GM21825 (cell line): ENCODE data around the gene DTNA.
A peak's percentile ranks its signal among the peaks of the same experiment; 100 is the strongest.
"Not testable (repeated sequence)": the region's sequence is repeated elsewhere in the genome, so short reads cannot be mapped to it uniquely, and the experiment has no call there.

Experiments
- ATAC-seq: cut with Tn5 transposase; IDR thresholded peaks from one replicate; pipeline ENCODE4 v1.9.1; 2021; ENCODE audit warnings: mild to moderate bottlenecking, moderate library complexity; ENCODE audit not compliant: unreplicated experiment

The DTNA gene

DNA sequence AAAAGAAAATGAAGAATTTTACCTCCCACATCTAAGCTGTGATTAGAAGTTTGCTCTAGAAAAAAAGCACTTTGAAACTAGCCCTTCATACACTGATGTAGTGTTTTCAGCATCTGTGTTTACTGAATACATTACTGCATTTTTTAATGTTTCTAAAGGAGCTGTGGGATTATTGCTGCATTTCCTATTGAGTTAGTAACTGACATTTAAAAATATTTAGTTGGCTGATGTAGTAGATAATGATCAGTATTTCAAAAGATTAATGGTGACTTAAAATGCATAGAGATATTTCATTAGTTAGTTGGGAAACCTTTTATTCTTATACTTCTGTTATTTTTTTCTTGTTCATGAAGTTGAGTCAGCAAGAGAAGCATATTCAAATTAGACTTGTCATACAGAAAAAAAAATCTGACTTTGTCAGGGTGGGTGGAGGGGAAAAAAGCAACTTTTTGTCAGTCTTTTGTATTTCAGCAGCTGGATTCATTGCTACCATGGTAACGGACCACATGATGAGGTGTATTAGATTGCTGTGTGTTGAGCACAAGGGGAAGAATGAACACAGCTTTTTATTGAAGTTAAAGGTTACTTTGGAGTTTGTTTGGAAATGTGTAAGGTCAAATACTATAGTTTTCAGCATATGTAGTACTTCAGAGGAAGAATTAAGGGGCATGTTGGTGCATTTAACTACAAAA lies at the start of gene DTNA:
Gene DTNA (plus strand): TSS at position 549 of the 692 bp plus-strand sequence. CDS start 45,679 bp downstream, outside the sequence.
- ATAC-seq, result no peak

DNA sequence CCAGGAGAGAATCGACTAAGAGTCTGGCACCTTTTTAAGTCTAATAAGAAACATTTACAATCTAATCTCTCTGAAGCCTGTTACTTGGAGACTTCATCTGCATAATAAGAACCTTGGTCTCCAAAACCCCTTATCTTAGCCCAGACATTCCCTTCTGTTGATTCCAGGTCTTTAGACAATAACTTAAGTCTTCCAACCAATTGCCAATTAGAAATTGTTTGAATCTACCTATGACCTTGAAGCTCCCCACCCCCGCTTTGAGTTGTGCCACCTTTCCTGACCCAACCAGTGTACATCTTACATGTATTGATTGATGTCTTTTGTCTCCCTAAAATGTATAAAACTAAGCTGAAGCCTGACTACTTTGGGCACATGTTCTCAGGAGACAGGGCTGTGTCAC lies 49.5 kb upstream of the DTNA start:
- ATAC-seq, result no peak

DNA sequence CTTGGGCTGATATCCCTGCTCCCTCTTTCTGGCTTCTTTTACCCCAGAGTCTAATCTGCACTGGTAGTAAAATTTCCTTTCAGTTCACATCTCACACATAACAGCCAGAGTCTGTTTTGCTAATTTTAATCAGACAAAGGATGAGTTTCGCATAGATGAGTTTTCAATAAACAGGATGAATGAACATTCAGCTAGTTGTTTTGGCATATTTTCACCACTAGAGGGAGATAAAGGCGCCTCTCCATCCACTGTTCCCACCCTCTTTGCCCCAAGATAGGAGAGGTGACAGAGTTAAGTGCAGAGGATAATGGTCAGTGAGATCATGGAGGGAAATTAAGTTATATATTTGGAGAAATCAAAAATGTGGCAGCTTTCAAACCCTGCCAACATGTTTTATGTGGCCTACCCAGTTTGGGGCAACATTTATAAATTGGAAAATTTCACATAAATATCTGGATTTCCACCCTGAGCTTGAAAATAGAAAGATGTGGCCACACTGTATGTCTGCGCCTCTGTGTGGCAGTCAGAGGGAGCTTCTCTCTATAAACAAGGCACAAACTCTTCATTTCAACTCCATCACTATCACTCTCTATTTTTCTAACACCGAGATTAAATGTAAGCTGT lies 48.5 kb upstream of the DTNA start:
- ATAC-seq, result peak; percentile 82

DNA sequence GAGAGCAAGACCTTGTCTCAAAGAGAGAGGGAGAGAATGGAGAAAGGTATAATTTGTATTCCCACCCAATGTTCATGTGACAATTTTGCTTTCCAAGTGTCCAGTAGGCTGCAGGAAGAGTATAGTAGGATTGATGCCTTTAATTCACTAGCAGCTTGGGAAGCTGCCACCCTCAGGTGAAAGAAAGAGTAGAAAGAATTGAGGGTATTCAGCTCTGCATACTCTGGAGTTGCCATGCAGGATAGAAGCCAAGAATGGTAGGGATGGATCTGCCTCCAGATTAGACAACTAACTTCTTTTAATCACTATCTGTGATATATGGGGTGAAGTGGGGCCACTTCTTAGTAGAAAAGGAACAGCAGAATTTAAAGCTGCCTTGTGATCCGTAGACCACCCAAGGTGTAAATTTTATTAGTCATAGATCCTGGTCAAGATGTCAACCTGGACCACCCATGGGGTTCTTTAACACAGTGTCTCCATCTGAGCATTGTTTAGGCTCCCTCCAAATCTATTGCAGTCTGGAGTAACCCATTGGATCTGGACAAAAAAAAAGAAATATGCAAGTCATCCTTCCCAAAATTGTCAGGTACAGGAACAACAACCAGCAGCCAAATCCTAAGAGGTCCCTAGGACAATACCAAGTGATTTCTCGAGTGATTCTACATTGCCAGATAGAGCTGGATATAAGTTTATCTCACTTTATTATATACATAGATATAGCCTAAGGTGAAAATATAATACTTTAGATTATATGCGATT lies 33.1 kb upstream of the DTNA start:
- no peak for ATAC-seq

DNA sequence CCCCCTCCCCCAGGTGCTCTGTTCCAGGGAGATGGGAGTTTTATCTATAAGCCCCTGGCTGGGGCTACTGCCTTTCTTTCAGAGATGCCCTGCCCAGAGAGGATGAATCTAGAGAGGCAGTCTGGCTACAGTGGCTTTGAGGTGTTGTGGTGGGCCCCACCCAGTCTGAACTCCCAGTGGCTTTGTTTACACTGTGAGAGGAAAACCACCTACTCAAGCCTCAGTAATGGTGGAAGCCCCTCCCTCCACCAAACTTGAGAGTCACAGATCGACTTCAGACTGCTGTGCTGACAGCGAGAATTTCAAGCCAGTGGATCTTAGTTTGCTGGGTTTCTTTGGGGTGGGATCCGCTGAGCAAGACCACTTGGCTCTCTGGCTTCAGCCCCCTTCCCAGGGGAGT lies 20.3 kb upstream of the DTNA start:
- not testable (repeated sequence) for ATAC-seq

DNA sequence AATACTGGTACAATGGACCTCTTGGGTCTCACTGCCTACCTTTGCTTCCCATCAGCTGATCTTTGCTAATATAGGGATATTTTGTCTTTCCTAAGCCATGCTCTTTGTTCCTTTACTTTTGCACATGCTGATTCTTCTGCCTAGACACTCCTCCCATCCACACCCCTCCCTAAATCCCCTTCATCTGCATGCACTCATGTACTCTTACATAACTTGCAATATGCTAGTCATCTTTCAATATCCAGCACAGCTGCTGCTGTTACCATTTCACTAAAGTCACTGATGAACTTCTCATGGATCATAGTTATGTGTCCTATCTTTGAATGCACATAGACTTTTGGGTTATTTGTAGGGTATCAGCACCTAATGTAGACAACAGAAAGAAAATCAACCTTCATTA lies 18.5 kb upstream of the DTNA start:
- no peak for ATAC-seq

DNA sequence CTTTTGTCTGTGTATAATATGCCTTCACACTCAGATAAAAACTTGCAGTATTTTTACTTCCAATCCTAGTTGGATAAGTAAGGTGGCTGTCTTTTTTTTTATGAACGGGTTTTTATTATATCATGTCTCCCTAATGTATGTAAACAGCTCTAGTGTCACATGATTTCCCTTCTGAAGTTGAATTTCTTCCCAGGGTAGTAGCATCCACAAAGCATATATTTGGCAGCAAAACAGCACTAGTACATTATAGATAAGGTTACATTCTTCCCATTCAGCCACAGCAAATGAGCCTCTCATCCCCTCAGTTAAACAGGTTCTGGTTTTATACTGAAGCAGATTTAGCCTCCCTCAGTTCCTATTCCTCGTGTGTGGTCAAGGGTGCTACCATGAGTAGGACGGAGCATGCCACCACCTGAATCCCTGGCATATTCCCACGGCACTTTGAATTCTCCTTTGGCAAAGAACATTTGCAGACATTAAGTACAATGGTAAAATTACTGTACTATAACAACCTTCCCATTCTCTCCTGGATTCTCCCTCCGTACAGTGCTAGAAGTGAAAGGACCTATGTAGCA lies 15.4 kb upstream of the DTNA start:
- no peak for ATAC-seq

DNA sequence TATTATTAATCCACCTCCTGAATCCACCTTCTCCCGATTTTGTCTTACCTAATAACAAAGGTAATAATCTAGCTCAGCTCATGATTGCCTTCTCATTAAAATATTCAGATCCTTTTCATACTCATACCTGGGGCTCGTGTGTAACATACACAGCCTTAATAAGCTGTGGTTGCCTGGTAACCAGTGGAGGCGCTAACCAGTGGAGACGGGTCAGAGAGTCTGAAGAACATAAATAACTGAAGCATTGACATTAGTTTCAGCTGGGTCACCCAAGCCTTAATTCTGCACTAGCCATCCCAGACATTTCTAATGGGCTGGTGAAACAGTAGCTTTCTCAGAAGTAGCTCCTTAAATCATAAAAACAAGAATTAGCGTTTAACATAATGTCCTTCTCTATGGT lies 14.8 kb upstream of the DTNA start:
- ATAC-seq, result no peak

DNA sequence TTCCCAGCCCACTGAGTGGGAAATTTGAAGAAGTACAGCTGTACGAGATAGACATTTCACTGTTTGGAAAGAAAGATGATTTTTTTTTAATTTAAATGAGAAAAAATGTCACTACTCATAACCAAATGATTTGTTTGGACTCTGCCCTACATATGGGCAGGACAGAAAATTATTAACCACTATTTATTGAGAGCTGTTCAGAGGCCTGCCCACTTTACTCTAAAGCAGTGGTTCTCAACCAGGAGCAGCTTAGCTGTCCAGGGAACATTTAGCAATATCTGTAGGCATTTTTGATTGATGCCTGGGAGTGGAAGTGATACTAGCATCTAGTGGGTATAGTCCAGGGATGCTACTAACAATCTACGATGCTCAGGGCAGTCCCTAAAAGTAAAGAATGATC lies 13.4 kb upstream of the DTNA start:
- ATAC-seq, result no peak

DNA sequence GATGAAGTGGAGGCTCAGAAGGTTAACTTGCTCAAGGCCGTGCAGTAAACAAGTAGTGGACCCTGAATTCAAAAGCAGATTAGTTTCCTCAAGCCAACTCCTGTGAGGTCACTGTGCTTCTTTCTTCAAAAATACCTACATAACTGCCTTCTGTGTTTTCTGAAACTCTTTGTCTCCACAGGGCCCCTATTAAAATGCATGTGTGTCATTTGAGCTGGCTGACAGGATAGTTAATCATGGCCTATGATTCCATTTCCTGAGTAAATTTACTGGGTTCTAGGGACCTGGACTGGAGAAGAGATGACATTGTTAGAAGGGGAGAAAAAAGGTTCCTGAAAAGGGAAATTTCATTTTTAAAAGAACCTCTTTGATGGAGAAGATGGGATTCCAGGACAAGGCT lies 12.9 kb upstream of the DTNA start:
- no peak for ATAC-seq

DNA sequence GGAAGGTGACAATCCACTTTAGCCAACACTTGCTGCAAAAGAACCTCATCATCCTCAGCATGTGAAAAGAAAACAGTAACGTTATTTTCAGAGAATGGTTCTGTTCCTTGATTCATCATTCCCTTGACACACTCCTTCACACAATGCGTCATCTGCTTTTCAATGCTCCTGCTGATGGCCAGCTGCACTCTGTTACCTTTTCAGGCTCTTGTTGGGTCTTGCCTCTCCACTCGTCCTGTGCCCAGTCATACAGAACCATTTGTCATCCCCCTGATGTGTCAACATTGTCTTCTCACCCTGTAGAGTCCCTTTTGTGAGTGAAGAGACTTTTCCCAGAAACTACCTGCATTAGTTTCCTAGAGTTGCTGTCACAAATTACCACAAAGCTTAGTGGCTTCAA lies 12.2 kb upstream of the DTNA start:
- no peak for ATAC-seq

DNA sequence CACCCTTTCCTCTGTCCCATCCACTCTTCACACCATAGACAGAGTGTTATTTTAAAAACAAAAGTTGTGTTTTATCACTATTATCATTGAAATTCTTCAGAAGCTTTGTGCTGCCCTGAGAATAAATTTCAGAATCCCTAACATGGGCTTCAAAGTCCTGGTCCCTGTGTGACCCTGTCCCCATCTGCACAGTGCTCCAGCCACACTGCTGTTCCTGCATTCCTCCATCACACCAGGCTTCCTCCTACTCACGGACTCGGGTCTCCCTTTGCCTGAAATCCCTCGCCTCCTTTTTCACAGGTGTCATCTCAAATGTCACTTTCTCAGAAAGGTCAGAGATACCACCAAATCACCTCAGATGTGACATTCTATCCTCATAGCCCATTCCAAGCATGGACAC lies 8.2 kb upstream of the DTNA start:
- ATAC-seq, result no peak

DNA sequence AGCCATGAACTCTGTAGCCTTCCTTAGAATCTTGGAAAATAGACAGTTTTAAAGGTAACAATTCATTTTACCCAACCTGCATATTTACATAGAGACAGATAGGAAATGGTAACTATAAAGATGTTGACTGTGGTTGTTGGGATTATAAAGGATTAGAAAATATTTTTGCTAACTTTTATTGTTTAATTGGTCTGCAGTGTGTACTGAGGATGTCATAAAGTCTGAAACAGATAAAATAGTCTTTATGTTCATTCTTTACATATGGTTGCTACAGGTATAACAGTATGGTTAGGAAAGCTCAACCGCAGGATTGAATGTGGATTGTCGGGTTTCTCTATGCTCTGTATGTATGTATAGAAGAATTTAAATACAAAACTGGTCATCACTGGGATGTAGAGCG lies 7.3 kb upstream of the DTNA start:
- no peak for ATAC-seq

DNA sequence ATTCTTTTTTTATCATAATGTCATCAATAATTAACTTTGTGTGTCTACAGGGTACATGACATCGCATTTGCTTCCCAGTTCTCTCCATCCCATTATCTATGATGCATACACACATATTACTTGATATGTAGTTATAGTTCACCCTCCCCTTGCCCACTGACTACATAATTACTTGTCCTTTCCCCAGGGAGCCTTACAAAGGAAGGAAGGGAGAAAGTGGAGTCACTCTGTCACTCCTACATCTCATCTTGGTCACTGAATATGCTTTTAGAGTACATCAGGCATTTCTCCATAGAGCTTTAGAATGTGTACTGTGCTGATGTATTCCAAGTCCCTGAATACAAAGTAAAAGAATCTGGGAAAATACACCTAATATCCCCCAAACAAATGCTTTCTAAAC lies 6.0 kb upstream of the DTNA start:
- no peak for ATAC-seq

DNA sequence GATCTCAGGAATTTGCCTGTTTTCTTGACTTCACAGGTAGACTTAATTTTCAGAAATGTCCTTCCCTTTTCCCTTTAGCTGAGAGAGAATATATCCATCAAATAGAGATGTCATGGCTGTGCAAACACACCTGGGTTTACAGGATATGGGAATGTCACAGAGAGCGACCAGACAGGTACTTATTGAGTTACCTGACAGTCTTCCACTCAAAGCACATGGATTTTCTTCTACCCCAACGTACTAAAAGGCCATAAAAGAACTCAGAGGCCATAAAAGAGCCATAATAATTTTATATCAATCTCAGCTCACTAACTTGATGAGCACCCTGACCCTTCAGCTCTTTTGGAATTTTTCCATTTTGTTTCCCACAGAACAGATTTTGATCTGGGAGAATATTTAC lies 5.3 kb upstream of the DTNA start:
- no peak for ATAC-seq

DNA sequence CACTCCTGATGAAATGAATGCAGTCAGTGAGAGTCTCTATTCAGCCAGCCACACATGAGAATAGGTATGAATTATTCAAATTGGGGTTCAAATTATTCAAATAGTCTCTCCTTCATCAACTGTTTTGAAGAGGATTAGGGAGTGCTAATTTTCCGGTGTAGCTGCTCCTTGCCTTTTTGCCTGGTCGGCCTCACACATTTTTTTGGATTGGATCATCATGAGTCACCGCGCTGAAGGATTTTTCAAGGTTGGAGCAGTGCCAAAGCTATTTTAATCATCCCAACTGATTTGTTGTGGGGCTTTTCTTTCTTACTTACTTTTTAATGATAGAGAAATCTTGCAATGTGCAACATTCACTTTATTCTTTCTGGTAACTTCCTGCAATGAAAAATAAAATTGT lies 2.4 kb upstream of the DTNA start:
- no peak for ATAC-seq

DNA sequence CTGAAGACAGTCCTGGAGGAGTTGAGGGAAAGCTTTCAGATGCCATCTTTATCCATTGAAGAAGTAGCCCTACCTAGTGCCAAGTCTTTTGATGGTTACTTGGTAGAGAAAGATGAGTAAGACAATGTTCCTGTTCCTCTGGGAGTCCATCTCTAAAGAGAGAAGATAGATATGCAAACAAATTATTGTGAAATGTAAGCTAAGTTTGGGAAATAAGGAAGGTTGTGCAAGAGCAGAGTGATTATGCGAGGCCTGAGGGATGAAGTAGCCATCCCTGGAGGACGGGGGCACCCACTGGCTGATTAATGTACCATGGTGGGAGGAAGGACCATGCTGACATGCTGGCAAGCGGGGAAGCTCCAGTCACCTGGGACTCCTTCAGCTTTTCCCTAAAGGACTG lies 994 bp upstream of the DTNA start:
- no peak for ATAC-seq

DNA sequence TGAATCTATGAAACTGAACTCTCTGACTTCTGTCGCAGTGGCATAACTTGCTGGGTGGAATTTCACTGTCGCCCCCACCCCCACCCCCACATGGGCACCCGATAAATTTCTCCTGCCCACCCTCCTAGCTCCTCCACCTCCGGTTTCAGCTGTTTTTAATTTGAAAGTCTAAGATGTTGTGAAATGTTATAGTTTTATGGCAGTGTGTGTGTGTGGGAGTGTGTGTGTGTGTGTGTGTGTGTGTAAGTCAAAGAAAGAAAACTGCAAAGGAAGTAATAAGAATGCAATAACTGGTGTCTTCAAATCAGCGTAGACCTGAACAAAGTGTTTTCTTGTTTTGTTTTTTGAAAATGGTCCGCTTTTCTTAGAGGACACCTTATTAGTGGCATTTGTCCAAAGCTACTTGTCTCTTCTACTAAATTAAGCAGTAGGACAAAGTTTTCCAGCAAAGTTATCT lies 388 bp downstream of the DTNA start:
- no peak for ATAC-seq

DNA sequence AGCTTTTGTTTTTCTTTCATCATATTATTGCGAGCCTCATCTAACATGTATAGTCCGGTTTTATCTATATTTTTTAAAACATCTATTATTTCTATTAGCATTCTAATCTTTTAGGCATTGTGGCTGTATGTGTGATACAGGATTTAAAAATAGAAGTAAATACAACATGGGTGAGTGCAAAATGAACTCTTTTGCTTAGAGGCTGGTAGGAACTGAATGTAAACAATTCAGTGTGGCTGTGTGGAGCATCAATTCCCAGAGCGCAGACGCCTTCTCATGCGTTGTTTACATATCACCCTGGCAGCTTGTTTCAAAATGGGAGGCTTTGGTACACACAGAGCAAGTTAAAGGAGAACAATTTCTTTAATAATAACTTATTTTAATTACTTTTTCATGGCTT lies 836 bp downstream of the DTNA start:
- ATAC-seq, result no peak

DNA sequence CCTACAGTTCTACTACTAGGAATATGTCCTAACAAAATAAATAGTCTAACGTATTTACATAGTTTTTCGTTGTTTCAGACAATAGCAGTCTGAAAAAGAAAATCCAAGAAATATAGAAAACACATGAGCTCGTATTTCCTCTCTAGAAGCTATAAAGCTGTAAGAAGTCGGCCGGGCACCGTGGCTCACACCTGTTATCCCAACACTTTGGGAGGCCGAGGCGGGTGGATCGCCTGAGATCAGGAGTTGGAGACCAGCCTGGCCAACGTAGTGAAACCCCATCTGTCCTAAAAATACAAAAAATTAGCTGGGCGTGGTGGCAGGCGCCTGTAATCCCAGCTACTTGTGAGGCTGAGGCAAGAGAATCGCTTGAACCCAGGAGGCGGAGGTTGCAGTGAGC lies 6.0 kb downstream of the DTNA start:
- not testable (repeated sequence) for ATAC-seq

DNA sequence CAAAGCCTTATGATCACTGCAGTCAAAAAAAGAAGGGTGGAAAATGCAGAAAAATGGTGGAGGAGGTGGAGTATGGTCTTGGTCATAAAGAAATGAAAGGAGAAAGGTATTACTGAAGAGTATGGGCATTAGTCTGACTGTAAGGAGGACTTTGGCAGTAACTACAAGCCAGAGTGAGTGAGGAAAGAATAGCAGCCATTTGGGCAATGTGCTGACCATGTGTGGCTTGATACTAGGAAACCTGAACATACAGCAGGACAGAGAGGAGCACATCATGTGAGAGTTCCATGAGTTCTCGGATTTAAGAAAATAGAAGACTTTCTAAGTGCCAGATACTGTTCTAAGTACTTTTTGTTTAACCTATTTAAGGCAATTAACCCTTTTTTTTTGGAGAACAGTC lies 8.5 kb downstream of the DTNA start:
- no peak for ATAC-seq

DNA sequence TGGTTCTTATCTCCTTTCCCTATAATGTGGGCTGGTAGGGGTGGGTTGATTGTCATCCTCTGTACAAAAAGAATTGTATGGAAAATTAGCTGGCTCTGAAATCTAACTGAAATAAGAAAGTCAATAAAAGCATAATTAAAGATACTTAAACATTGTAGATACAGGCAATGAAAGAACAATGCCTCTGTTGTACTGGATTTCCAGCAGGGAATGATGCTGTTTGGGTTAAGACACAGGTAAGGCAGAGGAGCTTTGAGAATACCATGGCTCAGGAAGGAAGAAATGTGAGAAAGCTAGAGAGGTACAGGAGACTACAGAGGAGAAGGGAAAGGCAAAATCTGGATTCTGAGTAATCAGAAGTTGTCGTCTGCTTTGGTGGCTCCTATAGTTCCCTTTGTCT lies 10.1 kb downstream of the DTNA start:
- no peak for ATAC-seq
